ENCODE results near the gene NAV2.

DNA sequence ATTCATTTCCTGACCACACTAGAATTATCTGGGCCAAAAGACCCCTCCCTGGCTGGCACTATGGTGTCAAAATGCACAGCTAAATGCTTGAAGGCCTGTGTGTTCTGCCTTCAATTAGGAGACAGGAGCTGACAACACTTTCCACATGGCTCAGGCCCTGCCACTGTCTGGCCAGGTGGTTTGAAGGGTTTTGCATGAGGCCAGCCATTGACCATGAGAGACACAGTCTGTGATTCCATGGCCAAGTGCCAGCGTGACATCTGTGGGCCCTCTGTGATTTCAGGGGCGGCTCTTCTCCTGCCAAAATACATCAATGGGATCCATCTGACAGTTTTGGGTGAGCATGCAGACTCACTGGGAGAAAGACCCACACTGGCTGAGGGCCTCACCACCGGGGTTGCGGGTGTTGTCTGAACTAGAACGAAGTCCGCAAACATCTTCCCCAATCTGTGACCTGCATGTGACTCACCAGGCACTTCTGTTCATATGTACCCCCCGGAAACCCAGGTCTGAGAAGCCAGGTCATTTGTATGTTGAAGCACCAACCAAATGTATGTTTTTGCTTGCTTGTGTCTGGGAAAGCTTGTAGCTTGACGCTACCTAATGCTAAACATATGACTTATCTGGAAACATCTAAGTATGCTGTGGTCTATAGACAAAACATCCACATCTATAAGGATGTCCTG lies 20.7 kb upstream of the NAV2 start:
- TF ChIP-seq, protein P1, sequence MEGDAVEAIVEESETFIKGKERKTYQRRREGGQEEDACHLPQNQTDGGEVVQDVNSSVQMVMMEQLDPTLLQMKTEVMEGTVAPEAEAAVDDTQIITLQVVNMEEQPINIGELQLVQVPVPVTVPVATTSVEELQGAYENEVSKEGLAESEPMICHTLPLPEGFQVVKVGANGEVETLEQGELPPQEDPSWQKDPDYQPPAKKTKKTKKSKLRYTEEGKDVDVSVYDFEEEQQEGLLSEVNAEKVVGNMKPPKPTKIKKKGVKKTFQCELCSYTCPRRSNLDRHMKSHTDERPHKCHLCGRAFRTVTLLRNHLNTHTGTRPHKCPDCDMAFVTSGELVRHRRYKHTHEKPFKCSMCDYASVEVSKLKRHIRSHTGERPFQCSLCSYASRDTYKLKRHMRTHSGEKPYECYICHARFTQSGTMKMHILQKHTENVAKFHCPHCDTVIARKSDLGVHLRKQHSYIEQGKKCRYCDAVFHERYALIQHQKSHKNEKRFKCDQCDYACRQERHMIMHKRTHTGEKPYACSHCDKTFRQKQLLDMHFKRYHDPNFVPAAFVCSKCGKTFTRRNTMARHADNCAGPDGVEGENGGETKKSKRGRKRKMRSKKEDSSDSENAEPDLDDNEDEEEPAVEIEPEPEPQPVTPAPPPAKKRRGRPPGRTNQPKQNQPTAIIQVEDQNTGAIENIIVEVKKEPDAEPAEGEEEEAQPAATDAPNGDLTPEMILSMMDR (IDR thresholded peaks at IDR 0.05): no peak
- TF ChIP-seq POLR2A (IDR thresholded peaks at IDR 0.05): no peak

Measured in testis (tissue), 2 donors.